ENCODE measurements around the gene PFN3.

The PFN3 gene, protein sequence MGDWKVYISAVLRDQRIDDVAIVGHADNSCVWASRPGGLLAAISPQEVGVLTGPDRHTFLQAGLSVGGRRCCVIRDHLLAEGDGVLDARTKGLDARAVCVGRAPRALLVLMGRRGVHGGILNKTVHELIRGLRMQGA

GRCh38 chr5:177399997-177400868, at the start of gene PFN3:
PFN3 (minus strand) TSS chr5:177400661; CDS start chr5:177400576, 85 bp downstream.
- DNase-seq: no peak

- DNase-seq: peak in 1 of 2 experiments; percentile 44
Observed at GRCh38 chr5:177449140-177450061, 48.9 kb upstream of the PFN3 start.

GRCh38 chr5:177448244-177448950, 47.9 kb upstream of the PFN3 start:
- peak in 1 of 2 experiments; percentile 23 for DNase-seq

- DNase-seq: peak in 1 of 2 experiments; percentile 52
Observed at GRCh38 chr5:177447611-177448243, 47.3 kb upstream of the PFN3 start.

DNA sequence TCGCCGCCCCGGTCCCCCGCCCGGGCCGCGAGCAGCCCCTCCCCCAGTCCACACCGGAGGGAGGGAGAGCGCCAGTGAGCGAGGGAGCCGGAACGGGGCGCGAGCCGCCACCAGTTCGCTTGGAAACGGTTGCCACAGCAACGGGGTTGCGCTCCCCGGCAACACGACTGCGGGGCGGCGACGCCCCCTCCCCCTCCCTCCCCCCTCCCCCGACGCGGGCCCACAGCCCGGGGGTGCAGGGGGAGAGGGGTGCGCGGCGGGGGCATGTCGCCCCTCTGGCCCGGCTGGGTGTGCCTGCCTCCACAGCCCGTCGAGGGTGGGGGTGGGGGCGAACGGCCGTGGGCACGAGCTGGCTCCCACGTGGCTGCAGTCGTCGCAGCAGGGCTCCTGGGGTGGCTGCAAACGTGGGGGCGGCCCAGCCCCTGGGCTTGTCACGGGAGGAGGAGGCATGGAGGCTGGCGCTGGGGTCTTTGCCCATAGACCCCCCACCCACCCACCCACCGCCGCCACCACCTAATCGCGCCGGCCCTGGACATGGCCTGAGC, 46.7 kb upstream of the PFN3 start:
- DNase-seq: peak in 1 of 2 experiments; percentile 86

GRCh38 chr5:177446200-177447065, 46.0 kb upstream of the PFN3 start, which contains the start of gene PRR7:
PRR7 (plus strand) TSS chr5:177446814; CDS start chr5:177455068, 8,254 bp downstream.
- peak in 1 of 2 experiments; percentile 79 for DNase-seq

GRCh38 chr5:177445917-177446199, 45.4 kb upstream of the PFN3 start:
- no peak for DNase-seq

- no peak for DNase-seq
Observed at GRCh38 chr5:177445052-177445916, 44.8 kb upstream of the PFN3 start.

- DNase-seq: no peak
Observed at GRCh38 chr5:177444106-177445051, 43.9 kb upstream of the PFN3 start.

DNA sequence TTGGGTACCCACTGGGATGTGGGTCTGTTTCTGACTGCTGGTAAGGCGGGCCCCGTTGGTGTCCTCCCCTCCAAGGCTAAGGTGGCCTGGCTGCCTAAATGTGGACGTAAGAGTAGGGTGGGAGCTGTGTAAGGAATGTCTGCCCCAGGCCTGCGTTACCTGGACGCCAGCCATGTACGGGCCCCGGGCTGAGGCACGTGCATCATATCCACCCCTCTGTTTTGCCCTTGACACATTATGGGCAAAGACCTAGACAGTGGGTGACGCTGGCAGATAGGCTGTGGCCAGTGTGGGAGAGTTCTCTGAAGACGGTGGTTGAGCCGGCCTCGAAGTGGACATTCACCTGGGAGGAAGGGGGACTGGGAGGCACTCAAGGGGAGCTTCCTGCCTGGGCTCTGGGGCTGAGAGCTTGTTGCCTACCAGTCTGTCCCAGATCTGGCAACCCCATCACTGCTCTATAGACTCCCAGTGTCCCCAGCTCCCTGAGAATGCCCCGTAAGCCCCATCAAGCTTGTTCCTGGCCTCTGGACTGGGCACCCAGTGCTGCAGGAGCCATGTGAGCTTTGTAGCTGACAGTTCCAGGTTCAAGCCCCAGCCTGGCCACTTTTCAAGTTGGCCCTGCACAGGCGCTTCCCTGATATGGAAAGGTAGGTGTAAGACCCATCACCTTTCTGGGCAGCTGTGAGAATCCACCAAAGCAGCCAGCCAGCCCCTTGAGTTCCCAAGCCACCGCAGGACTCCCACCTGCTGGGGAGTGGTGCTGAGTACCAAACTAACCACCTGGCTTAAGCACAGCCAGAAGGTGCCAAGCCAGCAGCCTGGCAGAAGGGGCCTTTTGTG, 42.9 kb upstream of the PFN3 start:
- no peak for DNase-seq

DNA sequence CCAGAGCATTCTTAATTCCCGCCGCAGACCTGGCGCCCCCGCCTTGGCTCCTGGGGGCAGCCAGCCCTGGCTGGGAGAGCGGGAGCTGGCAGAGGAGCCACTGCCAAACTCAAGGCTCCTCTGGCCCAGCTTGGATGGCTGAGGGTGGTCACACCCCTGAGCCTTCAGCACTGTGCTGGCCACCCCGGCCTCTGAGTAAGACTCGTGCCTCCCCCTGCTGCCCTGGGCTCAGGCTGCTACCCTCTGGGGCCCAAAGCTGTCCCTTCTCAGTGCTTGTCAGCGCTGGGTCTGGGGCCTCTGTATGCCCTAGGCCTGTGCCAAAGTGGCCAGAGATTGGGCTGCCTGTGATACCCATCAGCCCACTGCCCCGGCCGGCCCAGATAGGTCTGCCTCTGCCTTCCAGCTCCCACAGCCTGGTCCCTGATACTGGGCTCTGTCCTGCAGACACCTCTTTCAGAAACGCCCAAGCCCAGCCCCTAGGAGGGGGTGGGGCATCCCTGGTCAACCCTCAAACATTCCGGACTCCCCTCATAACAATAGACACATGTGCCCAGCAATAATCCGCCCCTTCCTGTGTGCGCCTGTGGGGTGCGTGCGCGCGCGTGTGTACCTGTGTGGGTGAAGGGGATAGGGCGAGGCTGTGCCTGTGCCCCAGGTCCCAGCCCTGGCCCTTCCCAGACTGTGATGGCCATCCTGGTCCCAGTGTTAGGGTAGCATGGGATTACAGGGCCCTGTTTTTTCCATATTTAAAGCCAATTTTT, 41.8 kb upstream of the PFN3 start:
- DNase-seq: no peak

DNA sequence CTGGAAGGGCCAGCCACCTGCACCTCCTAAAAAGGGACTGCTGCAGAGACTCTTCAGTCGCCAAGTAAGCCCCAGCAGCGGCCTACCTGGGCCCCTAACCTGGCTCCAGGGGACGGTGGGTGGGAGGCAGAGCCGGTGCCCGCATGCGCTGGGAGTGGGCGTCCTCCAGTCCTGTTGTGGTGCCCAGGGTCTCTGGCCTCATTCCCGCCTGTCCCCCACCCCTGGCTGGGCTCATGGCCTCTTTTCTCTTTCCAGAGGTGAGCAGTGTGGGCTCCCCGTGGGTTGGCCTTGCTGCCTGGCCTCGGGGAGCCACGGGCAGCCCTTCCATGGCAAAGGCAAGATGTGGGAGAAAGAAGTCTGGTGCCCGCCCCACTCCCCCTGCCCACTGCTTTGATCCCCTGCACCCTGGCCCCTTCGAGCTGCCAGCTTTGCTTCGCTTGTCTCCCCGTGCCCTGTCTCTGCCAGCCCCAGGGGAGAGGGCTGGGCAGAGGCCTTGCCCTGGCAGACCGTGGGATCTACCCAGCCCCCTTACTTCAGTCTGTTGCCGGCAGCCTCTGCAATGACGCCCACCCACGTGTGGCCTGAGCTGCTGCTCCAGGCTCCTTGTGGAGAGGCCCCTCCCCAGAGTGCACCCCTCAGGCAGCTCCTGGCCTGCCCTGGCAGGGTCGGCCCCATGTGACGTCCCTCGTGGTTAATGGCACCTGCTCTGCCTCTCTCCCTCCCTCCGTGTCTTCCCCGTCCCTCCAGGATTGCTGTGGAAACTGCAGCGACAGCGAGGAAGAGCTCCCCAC, 40.7 kb upstream of the PFN3 start:
- DNase-seq: no peak

DNA sequence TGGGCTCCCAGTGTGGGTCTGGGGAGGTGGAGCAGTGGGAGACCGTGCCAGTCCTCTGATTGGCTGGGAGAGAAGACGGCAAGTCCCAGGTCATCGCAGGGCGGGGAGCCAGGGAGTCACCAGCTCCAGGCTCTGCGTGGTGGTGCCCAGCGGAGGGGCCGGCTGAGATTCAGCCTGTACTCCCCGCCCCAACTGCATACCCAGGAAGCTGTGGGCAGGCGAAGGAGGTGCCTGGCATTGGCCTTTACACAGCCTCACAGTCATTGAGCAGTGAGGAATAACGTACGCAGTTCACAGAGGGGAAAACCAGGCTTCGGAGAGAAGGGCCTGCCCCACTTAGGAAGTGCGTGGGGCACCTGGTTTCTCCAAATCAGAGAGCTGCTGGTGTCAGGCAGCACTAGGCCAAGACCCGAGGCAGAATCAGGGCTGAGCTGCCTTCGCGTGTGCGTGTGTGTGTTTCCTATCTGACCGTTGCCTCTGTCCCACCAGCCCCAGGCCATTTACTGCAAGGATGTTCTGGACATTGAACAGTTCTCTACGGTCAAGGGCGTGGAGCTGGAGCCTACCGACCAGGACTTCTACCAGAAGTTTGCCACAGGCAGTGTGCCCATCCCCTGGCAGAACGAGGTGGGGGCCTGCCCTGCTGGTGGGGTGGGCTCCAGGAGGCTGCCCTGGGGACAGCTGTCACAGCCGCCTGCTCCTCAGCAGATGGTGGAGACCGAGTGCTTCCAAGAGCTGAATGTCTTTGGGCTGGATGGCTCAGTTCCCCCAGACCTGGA, 39.9 kb upstream of the PFN3 start:
- DNase-seq: no peak

DNA sequence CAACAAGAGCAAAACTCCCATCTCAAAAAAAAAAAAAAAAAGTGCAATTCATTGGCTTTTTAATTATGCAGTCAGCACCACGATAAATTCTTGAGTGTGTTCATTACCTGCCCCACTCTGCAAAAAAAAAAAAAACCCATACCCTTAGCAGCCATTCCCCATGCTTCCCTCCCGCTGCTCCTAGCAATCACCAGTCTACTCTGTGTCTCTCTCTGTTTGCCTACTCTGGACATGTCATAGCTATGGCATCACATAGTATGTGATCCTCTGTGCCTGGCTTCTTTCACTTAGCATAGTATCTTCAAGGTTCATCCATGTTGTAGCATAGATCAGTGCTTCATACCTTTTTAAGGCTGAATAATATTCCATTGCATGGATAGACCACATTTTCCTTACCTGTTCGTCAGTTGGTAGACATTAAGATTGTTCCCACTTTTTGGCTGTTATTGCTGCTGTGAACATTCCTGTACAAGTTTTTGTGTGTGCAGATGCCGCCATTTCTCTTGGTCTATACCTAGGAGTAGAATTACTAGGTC, 39.1 kb upstream of the PFN3 start:
- DNase-seq: no peak

- DNase-seq: no peak
Observed at GRCh38 chr5:177438468-177438867, 38.0 kb upstream of the PFN3 start.

All from NCI-H526 (cell line).